SW 1271 (cell line): Measurements from ENCODE around the gene PKHD1.
"Not testable (repeated sequence)": the region's sequence is repeated elsewhere in the genome, so short reads cannot be mapped to it uniquely, and the experiment has no call there.

Experiments
- DNase-seq, 2 experiments: peaks; one replicate each; lab custom pipeline; 2025; lab: John Stamatoyannopoulos, UW

PKHD1 gene

GRCh38 chr6:51854876-51855275, 232.5 kb downstream of the PKHD1 start:
- DNase-seq: no peak

GRCh38 chr6:51854347-51854746, 233.1 kb downstream of the PKHD1 start:
- DNase-seq: no peak

GRCh38 chr6:51853109-51853508, 234.3 kb downstream of the PKHD1 start:
- DNase-seq: not testable (repeated sequence)

DNA sequence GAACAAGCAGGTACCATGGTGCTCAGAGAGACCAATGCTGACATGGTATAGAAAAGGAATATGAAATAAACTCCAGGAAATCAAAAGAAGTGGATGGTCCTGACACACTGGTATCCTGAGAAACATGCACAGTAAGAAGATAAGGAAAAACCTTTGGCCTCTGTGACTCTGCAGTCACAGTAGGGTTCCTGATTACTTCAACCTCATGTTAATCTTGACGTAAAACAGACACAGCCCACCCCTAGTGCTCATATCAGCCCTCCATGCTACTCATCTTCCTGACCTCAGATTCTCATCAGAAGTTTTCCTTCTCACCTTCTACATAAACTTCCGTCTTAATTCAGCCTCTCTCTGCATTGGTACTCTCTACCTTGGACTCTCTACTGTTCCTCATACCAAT, 240.9 kb downstream of the PKHD1 start:
- no peak for DNase-seq

GRCh38 chr6:51844336-51844735, 243.1 kb downstream of the PKHD1 start:
- DNase-seq: no peak

- no peak for DNase-seq
Measured at GRCh38 chr6:51843456-51844056, 243.9 kb downstream of the PKHD1 start.

DNA sequence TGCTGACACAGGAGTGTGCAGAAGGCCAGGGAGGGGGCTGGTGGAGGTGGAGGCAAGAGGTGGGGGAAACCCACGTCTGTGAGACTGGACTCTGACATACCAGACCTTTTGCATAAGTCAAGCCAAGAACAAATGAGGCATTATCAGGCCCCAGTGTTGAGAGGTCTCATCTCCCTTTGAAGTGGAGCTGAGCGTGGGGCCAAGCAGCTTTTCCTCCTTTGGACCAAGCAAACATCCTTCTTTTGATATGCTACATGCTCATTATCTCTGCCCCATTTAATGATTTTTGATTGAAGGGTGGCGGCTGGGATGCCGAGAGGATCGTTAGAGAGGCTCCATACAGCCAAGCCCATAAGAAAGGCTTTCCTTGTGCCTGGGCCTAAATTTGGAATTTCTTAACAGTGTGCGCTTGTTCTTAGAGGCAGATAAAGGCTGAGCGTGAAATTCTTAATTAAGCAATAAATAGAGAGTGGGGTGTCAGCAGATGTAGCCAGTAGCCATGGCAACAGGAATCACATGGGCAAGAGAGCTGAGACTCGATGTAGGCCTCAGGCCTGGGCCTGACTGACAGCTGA, 244.5 kb downstream of the PKHD1 start:
- DNase-seq: no peak

- DNase-seq: no peak
Measured at GRCh38 chr6:51842061-51842803, 245.2 kb downstream of the PKHD1 start.

DNA sequence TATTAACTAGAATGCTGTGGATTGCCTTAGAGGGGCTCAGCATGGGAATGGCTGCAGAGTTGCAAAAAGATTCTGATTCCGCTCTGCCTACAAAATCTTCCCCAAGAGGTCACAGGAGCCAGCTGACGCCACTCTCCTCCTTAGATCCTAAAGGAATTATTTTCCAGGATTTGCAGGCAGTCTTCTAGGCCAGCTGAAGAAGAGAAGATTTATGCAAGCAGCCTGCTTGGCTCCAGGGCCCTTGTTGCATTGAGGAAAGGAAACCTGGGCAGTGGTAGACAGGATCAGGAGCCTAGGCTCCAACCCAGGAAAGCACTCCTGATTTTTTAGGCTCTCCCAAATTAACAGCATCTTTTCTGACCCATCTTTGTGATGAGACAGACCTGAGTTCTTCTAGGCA, 245.8 kb downstream of the PKHD1 start:
- no peak for DNase-seq

DNA sequence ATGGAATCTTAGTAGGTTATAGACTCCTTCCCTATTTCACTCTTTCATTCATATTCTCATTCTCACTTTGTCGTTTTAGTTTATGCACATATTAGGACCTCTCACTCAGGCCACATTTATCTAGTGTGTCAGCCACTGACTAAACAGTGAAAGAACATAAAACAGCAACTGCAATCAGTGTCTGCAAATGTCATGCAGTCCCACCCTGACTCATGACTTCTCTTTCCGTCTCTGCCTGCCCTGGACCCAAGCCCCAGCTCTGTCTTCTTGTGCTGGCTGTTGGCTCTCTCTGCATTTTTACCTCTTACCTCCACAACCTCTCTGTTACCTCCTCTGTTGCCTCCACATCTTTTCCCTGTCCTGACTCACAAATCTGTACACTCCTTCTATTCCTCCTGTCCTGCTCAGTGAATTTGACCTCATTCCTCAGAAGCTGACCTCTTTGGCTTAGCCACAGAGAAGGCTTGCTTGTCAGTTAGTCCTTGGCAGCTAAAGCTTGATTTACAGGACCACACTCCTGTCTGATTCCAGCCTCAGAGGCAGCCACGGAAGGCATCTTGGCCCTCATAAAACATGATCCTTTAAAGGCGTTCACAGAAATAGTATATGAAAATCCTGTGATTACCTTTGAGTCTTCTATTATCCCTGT, 247.6 kb downstream of the PKHD1 start:
- no peak for DNase-seq

GRCh38 chr6:51830666-51831065, 256.7 kb downstream of the PKHD1 start:
- no peak for DNase-seq

DNA sequence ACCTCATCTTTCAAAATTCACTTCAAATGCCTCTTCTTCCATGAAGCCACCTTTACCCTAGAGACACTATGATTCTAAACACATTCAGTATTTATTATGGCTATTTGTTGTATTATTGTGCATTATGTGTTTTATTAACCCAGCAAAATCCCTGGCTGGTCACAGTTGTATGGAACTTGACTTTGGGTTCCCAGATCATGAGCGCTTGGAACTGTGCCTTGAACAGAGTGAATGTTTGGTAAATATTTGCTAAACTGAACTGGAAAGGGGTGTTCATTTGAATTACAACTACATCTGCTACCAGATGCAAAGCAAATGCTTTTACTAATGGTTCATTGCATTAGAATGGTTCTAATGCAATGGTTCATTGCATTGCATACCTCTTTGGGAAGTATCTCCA, 259.8 kb downstream of the PKHD1 start:
- no peak for DNase-seq

DNA sequence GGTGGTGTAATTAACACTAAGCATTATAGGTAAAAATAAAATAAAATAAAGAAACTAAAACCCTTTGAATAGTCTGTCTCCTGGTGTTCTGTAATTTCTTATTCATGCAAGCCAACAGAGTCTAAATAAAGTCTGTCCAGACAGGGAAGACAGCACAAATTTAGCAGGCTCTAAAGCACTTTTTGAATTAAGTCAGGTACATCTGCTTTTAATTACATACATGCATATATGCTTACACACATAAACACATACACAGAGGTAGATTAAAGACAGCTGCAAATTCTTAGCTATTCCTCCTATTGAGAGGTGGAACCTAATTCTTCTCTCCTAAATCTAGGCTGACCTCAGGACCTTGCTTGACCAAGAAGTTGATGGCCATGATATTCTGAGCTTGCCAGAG, 262.5 kb downstream of the PKHD1 start:
- no peak for DNase-seq

DNA sequence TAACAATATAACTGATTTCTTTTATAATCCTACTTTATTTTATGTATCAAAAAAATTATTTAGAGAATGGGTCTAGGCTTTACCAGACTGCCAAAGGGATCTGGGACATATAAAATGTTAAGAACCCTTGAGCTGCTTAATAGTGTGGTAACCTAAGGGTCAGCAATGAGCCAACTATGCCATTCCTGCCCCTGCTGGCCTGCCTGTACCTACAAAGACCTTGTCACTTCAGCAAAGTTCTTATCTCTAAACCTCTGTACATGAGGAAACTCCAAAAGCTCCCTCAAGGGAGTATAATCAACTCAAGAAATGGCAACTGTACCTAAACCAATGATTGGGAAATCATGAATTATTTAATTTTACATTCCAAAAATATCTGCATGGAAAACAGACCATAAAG, 266.9 kb downstream of the PKHD1 start:
- DNase-seq: no peak

DNA sequence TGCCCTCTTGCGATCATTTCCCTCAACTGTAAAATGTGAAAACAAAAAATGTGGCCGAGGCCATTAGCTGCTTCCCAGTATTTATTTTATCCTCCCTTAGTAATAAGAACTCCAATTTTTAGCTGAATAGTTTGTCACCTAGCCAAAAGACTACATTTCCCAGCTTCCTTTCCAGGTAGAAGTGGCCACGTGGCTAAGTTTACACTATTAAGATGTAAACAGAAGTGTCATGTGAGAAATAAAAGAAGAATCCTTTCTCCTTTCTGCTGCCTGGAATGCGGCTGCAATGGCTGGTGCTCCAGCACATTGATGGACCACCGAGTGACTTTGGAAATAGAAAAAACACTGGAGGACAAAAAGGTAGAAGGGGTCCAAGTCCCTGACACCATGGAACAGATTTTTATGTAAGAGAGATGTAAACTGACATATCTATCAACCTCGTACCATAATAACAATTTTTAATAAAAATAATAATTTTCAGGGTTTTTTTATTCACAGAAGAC, 268.8 kb downstream of the PKHD1 start:
- DNase-seq: no peak

GRCh38 chr6:51817832-51818231, 269.6 kb downstream of the PKHD1 start:
- DNase-seq: no peak

DNA sequence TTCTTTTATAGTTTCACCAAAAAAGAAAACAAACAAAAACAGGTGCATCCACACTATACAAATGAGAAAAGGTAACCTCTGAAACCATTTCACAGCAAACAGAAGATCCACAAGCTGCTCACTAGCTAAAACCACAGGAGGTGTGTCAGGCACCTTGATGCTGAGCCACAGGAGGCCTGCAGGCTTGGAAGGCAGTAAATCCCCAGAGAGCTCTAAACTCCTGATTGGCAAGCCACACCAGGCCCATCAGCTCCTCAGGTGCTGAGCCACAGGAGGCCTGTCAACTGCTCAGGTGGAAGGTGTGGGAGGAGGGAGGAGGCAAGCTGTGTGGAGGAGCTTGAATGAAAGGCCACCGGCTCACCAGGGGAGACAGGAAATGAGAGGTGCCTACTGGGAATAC, 273.0 kb downstream of the PKHD1 start:
- no peak for DNase-seq

- DNase-seq: no peak
Measured at GRCh38 chr6:51813904-51814303, 273.5 kb downstream of the PKHD1 start.

DNA sequence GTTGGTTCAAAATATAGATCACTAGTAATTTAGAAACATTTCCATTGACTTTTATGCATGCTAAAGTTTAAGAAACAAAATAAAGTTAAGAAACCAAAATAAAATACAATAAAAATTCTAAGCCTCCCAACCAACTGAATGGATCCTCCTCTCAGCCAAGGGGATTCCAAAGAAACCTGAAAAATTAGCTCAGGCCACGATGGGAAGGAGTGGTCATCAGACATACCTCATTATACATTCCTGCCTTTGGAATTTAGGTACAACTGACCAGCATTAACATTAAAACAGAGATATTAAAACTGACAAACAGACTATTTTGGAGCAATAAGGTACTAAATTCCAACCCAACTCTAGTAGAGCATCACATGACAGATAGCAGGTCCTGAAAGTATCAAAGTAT, 275.2 kb downstream of the PKHD1 start:
- DNase-seq: no peak

DNA sequence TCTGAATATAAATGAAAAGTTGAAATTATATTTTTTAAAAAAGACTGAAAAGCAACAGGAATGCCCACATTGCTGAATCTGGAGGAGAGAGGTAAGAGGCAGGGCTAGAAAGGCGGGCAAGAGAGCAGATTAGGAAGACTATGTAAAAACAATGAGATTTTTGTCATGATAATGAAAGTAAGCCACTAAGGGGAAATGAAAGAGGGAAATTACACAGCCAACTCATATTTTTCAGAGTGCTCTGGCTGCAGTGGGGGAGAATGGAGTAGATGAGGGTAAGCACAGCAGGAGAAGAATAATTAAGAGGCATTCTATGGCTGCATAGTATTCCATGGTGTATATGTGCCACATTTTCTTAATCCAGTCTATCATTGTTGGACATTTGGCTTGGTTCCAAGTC, 281.9 kb downstream of the PKHD1 start:
- DNase-seq: no peak

- no peak for DNase-seq
Measured at GRCh38 chr6:51800603-51801002, 286.8 kb downstream of the PKHD1 start.

- no peak for DNase-seq
Measured at GRCh38 chr6:51793393-51793792, 294.0 kb downstream of the PKHD1 start.
